Forelimb muscle (tissue), 1 donor: ENCODE data around the gene BTBD16. TPM values are rescaled to one million over a fixed set of nuclear protein-coding genes. Genes with fewer than 3 reads are reported as not detected.

Source experiments
- DNase-seq: peaks from one replicate; pipeline ENCODE4 v3.0.0-alpha.2; 2013; ENCODE audit warnings: low read depth
- polyA plus RNA-seq: library from polyadenylated mRNA; unstranded; fragments of 120-200 nt; gene quantifications from one replicate; pipeline ENCODE4 v1.2.1, GENCODE V29; 2013; ENCODE audit not compliant: insufficient read length

Gene BTBD16
- polyA plus RNA-seq, 1 donor, result 0.13 TPM

DNA sequence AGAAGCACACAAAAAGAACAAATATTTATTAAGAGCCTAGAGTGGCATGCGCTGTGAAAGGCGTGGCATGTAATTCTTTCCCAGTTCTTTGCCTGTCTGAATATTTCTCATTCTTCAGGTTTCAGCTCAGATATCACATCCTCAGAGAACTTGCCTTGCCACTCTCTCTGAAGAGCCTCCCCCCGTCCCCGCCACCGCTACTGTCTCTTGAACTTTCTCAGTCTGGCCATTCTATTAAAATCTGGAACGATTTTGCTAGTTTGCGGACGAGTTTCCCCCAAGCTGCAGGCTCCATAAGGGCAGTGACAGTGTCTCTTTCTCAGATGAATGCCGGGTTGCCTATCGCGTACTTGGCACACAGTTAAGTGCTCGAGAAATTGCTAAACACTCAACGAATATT lies 102.6 kb downstream of the BTBD16 start:
- DNase-seq, result no peak

GRCh38 chr10:122374237-122374858 lies 103.3 kb downstream of the BTBD16 start, which contains the start of gene PLEKHA1:
PLEKHA1 (plus strand) TSS chr10:122374708; CDS start chr10:122393201, 18,493 bp downstream.
- DNase-seq, result peak; percentile 84

DNA sequence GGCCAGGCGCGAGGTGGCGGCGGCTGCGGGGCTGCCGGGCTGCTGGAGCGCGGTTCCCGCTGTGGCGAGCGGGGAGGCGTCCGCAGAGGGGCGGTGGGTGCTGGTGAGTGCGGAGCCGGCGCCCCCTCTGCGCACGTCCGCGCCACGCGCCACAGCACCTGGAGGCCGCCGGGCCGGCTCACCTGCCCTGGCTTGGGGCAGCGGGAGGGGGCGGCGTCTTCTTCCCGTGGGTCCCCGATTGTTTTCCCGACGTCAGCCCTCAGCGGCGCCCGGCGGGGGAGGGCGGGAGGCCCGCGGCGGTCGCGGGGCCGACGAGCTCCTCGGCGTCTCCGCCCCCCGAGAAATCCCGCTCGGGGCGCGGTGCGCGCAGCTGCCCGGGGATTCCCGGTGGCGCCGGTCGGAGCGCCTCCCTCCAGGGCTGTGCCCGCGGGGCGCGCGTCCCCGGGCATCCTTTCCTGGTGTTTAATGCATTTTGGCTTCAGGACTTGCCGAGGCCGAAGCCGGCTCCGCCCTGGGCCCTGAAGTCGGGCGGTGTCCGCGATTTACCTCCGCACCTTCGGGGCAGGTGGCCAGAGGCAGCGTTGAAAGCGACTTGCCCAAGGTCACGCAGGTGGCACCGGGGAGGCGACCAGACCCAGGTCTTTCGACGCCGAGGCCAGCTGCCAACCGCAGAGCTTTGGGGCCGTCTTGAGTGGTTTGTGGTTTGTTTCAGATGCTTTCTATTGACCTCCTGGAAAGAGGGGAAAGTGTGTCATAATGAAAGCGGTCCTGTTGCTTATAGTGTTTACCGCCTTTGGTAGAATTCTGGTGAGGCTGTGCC lies 104.0 kb downstream of the BTBD16 start:
- no peak for DNase-seq

GRCh38 chr10:122375679-122376160 lies 104.6 kb downstream of the BTBD16 start:
- DNase-seq, result no peak

DNA sequence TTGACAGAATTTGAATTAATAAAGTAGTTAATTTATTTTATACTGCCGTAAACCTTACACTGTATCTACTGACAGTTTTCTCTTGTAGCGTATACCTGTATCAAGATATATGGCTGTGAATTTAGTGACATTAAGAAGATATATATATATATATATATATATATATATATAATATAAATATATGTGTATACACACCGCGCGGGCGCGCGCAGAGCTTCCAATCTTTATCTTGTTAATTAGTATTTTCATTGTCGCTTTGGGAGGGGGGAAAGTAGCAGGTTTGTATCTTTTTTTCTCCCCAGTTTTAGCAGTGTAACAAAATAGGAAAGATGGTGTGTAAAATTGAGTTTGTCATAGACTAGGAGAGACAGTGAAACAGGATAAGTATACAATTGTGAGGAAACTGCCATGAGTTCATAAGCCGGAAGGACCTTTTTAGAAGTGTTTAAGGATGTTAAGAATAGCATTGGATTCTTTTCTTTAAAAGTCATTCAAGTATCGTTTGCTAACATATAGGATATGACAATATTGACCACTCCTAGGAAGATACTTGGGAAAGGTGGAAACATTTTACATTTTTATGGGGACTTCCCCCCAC lies 105.4 kb downstream of the BTBD16 start:
- no peak for DNase-seq

DNA sequence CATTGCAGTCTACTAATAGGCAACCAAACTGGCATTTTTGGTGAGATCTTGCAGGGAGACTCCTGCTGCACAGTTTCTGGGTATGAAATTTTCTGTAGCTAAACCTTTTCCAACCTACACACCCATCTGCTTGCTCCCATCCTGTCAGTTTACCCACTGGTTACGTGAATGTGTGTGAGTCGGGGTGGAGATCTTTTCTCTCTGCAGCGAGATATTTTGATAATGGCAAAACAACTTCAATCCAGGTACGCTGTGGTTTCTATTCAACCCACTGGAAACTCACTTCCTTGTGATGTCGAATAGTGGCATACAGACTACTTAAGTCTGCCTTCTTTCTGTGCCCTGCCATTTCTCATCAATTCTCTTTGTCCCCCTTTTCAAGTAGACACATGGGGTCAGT lies 107.9 kb downstream of the BTBD16 start:
- no peak for DNase-seq

DNA sequence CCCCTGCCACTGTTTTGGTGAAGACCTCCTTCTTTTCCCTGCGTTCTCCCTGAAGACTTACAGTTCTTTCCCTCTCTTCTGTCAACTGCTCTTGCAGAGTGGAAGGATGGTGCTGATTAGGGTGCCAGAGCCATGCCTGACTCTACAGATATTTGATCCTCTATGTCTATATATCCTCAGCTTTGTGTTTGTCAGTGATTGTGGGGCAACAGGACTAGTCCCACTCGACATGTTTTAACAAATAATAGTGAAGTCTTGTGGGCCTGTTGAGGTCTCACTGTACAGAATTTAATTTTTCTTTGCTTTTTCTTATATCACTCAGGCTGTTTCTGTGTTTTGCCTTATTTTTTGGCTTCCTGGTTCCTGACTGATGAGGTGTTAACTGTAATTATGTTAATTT lies 108.4 kb downstream of the BTBD16 start:
- no peak for DNase-seq

DNA sequence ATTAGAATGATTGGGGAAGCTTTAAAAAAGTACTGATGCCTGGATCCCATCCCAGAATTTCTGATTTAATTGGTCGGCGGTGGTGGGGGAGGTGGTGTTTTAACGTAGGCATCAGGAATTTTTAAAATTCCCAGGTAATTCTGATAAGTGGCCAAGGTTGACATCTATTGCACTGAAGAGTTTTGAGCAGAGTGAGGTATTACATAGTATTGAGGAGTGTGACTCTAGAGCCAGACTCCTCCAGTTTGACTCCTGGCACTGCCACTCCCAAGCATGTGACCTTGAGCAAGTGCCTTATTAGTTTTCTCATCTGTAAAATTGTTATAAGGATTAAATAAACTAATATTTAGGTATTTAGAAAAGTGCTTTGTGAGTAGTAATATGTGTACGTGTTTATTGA lies 109.6 kb downstream of the BTBD16 start:
- no peak for DNase-seq

DNA sequence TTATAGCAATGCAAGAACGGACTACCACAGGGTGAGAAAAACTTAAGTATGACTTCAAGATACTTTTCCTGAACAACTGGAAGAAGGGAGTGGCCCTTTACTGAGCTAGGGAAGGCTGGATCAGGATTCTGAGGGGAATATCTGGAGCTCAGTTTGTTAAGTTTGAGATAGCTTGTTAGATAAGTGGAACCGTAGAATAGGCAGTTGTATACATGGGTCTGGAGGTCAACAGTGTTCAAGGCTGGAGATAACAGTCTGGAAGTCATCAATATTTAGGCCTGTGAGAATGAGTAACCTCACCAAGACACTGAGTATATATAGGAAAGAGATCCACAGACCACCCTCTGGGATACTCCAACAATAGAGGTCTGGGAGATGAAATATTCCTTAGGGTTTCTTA lies 110.6 kb downstream of the BTBD16 start:
- no peak for DNase-seq

DNA sequence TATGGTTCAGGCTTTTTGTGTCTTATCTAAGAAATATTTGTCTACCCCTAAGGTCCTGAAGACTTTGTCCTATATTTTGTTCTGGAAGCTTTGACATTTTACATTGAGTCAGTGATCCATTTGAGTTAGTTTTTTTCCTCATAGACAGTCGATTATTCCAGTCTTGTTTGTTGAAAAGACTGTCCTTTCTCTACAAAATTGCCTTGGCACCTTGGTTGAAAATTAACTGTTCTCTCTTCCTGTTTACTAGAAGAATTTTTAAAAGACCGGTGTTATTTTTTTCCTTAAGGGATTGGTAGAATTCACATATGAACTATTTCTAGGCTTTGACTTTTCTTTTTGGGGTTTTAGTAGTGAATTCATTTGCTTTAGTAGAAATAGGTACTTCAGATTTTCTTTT lies 115.4 kb downstream of the BTBD16 start:
- DNase-seq, result no peak

- DNase-seq, result no peak
These were observed 116.5 kb downstream of the BTBD16 start for GRCh38 chr10:122387572-122387971.

Other genes starting within 250 kb of the BTBD16 start
- 32.3 TPM for gene PLEKHA1, start 103.4 kb downstream of the BTBD16 start, polyA plus RNA-seq
- gene ARMS2, start 183.4 kb downstream of the BTBD16 start, polyA plus RNA-seq, result not detected
- gene HTRA1, start 190.3 kb downstream of the BTBD16 start, polyA plus RNA-seq, result 74.3 TPM